Activated effector memory CD4-positive, alpha-beta T cell treated with anti-CD3 and anti-CD28 coated beads, Interleukin-2, amount 50 U/mL, for 16 hours (primary cell): ENCODE measurements around the gene PLPP7.

Source experiments
- DNase-seq: peaks from one replicate; pipeline ENCODE4 v3.0.0-alpha.2; 2020

Gene PLPP7

DNA sequence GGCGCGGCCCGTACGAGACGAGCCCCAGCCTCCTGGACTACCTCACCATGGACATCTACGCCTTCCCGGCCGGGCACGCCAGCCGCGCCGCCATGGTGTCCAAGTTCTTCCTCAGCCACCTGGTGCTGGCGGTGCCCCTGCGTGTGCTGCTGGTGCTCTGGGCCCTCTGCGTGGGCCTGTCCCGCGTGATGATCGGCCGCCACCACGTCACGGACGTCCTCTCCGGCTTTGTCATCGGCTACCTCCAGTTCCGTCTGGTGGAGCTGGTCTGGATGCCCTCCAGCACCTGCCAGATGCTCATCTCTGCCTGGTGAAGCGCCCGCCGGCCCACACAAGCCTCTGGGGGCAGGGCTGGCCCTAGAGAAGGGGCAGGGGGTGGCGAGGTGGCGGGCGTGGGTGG, 18.5 kb downstream of the PLPP7 start:
- no peak for DNase-seq

DNA sequence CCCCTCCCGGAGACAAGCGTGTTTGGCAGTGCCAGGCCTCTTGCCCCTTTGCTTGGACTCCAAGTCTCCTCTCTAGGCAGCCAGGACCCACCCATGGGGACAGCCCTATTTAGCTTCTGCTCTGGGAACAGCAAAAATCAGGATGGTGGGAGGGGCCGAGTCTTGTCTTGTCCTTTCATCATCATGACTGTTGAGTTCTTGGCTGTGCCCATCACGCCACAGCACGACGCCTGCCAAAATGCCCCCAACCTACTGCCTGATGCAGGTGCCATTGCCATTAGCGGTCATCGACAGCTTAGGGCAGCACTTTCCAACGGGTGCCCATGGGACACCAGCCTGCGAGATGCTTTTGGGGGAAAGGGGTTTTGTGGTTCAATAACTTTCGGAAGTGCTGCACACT, 18.9 kb downstream of the PLPP7 start:
- DNase-seq: no peak

DNA sequence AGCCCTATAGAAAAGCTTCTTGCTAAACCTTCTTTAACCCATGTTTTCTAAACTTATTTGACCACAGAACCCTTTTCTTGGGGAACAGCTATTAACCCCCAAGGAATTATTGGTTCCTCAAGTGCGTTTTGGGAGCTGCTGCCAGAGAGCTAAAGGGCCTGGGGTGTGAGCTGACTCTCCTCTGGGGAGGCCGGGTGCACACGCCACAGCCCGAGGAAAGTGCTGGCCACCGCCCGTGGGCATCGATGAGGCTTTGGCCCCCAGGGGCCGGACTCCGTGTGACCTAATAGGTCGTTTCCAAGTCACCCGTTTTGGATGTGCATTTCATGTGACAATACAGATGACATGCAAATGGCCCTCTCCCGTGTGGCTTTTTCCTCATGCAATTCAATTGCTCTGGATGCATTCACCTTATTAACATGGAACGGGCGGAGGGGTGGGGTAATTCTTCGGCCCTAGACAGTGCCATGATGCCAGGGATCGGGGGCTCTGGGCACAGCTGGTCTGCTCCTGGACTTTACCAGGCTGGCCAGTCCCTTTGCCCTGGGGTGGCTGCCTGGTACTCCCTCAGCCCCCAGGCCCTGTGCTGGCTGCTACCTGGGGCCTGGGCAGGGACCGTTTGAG, 19.5 kb downstream of the PLPP7 start:
- no peak for DNase-seq

DNA sequence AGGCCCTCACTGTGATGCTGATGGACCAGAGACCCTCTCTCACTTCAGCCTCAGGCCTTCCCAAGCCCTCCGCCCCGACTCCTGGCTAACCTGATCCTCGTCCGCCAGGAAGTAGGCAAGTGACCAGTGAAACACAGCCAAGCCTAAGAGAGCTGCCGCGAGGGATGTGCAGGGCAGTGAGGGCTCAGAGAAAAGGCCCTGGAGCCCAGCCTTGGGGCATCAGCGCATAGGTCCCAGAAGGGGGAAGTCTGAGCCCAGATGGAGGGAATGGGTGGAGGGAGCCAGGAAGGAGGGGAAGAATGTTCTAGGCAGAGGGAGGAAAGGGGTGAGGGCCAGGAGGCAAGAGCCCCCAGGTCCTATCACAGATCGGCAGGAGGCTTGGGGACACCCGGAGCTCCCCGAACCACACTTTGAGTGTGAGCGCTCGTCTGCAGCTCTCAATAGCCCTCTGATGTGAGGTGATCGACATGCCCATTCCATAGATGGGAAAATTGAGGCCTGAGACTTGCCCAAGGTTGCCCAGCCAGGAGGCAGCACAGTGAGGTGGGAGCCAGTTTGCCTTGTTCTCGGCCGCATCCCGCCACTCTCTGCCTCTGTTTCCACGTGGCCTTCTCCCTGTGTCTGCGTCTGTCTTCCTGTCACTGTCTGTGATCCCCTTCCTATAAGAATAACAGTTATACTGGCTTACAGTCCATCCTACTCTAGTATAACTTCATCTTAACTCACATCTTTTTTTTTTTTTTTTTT, 20.2 kb downstream of the PLPP7 start:
- DNase-seq: no peak

DNA sequence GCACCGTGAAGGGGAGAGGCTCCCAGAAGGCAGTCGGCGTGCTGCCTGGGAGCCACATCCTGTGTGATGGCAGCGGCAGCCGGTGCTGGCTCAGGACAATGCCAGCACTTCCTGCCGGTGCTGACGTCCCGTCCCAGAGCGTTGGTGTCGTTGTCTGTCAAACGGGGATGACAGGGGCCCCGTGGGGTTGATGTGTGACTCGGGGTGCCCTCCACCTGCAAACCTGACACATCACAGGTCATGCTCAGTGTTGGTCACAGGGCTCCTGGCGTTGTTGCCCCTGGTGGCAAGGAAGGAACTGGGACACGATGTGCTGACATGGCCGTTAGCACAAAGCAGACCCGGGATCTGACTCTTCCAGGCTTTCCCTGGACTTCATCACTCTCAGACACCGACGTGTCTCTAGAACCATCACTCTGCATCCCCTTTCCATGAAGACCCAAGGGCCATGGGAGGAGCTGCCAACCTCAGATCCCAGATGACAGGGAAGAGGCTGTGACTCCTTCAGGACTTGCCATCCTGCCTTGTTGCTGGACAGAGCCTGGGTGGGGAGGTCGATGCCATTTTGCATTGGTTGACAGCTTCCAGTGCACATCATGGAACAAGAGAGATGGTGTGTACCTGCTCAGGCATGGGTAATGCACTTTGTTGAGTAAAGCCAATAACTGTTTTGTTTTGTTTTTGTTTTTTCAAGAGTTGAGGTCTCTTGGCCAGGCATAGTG, 21.5 kb downstream of the PLPP7 start:
- DNase-seq: peak; percentile 82

DNA sequence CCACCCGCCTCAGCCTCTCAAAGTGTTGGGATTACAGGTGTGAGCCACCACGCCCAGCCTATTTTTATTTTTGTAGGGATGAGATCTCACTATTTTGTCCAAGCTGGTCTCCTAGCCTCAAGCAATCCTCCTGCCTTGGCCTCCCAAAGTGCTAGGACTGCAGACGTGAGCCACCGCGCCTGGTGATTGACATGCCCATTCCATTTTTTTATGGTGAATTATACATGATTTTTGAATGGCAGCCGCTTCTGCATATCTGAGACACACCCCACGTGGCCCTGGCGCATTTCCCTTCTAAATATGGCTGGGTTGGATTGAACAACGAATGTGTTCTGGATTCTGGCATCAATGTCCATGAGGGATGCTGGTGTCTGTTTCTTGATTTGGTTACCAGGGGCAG, 22.7 kb downstream of the PLPP7 start:
- DNase-seq: no peak

DNA sequence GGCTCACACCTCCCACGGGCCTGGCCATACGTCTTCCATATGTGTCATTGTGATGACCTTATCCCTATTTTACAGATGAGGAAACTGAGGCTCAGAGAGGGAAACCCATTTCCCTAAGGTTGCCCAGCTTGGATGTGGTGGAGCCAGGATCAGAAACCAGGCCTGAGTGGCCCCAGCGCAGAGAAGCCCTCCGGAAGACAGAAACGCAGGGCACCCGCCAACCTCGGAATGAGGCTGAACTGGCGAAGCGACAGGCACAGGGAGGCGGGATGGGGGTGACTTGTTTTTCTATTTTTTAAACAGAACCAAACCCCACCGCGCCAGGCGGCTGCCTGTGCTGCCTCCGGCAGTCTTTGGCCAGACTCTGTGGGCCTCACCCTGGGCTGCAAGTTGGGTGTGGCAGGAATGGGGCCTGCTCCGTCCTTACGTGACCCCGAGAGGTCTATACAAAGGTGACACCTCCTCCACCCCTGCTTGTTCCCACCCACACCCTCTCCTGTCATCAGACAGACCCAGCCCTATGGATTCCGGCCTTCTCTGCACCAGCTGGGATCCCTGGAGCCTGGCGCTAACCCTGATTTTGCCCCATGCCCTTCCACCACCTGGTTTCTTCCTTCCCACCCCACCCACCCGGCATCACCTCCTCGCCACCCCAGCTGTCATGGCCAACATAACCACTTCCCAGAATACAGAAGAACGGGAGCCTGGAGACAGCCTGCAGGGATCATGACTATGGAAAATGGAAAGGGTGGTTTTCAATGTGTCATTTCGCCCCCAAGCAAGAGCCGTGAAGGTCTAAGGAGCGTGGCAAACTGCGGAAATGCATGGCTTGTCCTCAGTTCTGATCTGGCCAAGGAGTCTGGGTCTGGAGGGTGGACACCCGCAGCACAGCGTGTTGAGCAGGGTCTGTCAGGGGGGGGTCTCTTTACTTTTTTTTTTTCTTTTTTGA, 23.6 kb downstream of the PLPP7 start:
- DNase-seq: no peak

DNA sequence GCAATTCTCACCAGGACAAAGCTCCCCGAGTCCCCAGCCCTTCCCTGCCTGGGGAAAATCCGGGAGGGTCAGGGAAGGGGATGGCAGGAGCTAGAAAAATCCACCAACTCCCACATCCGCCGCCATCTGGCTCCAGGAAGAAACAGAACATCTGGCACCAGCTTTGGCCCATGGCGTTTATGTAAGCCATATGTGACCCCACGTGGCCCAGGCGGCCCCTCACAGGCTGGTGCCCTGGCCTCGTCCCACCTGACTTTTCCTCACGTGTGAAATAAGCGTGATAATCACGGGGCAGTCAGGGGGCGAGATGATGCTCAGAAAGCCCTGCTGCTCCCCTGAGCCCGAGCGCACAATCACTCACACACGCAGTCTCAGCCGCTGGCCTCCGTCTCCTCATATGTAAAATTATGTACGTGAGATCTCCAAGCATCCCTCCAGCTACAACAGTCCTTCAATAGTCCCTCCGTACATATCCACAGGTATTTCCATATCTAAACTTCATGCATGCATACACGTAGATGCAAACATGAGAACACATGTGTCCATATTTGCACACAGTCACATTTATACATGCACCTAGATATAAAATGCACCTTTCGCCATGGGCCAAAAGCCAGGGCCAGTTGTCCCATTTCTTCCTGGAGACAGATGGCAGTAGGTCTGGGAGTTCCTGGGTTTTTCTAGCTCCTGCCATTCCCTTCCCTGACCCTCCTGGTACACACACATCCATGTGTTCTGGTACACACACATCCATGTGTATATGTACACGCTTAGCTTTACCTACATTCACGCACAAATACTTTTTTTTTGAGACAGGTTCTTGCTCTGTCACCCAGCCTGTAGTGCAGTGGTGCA, 28.9 kb downstream of the PLPP7 start:
- DNase-seq: no peak

DNA sequence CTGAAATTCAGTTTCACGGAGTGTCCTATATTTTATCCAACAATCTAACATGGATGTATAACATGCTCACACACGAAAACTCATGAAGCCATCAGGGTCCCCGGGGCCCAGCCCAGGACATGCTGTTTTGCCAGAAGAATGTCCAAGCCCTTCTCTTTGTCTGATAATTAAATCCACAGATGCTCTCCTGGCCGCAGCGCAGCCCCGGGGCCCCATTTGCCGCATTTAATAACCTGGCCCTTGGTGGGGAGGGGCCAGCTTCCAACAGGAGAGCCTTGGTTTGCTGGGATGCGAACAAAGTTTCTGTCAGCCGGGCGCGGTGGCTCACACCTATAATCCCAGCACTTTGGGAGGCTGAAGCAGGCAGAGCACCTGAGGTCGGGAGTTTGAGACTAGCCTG, 30.0 kb downstream of the PLPP7 start:
- no peak for DNase-seq

DNA sequence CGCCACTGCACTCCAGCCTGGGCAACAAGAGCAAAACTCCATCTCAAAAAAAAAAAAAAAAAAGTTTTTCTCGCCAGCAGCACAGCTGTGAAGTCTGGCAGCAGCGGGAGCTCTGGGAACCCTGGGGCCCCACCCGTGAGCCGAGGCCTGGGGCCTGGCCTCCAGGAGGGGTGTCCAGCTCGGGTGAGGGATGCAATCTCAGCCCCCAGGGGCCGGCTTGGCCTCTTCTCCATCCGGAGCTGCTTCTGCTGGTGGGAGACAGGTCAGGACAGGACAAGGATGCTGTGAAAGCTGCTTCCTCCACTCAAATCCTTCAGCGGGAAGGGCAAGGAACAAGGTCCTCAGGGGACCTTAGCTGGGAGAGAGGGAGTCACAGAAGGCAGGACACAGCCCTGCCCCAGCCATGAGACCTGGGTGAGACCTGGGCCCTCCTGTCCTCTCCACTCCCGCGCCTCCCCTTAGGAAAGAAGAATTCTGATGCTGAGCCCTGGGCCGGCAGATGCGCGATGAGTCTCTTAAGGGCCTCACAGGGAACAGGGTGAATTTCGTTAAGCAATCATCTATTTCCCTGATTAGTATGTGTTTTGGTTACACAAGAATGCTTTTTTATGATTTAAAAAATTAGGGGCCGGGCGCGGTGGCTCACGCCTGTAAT, 30.6 kb downstream of the PLPP7 start:
- DNase-seq: no peak

DNA sequence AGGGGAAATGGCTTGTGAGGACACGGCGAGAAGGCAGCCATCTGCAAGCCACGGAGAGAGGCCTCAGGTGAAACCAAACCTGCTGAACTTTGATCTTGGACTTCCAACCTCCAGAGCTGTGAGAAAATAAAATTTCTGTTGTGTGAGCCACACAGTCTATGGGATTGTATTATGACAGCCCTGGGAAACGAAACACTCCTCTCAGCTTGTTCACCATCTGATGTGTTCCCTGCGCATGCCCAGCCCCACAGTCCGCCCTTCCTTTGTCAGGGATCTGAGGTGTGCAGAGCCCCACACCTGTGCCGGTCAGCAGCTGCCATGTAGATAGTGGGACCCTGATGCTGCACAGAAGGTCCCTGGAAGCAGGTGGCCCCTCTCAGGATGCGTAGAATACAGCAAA, 34.1 kb downstream of the PLPP7 start:
- DNase-seq: no peak

DNA sequence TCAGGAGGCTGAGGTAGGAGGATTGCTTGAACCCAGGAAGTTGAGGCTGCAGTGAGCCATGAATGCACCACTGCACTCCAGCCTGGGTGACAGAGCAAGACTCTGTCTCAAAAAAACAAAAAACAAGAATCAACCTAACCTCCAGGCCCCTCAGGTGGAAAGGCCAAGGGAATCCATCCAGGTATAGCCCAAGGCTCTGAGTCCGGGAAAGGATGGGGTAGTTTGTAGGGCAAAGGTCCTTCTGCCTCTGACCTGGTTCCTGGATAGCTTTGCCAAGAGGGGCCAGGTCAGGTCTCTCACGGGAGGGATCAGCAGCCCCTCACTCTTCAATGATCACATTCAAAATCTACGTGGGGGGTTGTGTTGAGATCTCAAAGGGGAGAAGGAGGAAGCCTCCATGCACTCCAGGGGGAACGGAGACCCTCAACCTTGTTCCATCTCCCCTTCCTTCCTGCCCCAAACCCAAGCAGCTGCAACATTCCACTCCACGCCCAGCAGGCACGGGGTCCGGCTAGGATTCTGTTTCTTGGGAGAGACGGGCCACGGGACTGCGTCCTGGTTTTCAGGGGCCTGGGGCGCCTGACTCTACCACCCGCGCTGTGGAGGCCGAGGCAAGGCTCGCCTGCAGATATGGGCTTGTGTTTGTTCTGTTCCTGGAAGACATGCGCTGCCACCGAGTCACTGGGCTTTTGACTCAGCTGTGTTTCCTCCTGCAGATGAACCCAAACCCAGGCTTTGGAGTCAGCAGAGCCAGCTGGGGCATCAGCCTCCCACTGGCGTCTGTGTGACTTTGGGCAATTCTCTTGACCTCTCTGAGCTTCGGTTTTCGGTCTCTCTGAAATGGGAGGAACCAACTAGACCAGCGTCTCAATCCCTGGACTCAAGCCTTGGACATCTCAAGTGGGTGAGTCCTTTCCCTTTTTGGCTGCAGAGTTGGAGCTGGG, 35.5 kb downstream of the PLPP7 start:
- no peak for DNase-seq

DNA sequence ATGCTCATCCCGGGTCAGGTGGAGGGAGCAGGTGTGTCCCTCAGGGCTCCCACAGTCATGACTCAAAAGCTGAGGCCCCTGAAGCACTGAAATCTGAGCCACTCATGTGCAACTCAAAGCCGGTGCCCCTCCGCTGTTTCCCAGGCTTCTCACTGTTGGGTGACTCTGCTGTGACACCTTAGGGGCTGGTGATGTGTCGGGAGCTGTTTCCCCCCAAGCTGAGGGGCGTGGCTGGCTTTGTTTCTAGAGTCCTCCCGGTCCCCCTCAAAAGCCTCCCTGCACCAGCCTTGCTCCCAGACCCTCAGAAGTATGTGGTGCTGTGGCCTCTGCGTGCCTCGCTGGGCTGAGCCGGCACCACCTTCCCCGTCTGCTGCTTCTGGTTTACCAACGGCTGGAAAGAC, 39.7 kb downstream of the PLPP7 start:
- DNase-seq: no peak

DNA sequence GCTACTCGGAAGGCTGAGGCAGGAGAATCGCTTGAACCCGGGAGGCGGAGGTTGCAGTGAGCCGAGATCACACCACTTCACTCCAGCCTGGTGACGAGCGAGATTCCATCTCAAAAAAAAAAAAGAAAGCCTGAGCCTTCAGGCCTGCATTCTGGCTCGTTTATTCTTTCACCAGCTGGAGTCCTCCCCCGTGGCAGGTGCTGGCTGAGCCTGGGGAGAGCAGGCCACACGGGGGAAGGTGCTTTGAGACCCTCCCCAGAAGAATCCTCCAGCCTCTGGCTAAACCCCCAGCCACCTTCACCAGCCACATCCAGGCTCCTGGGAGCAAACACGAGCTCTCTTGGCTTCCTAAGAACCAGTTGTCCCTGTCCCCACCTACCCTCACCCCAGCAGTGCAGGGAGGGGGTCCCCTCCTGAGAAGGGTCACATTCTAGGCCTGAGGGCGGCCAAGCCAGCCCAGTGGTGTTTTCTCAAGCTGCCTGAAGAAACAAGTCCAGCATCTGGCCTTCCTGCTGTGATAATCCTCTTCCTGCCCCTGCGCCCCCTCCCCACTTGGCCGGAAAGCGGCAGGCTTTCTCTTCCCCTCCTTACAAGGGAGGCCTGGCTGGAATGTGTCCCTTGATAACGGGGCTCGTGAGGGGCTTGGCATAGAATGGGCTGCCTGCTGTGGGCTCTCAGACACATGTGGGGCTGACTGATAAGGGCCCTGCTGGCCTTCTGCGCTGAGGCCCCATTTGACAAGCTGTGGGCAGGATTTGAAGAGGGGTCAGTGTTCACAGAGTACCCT, 41.5 kb downstream of the PLPP7 start:
- DNase-seq: peak; percentile 28

DNA sequence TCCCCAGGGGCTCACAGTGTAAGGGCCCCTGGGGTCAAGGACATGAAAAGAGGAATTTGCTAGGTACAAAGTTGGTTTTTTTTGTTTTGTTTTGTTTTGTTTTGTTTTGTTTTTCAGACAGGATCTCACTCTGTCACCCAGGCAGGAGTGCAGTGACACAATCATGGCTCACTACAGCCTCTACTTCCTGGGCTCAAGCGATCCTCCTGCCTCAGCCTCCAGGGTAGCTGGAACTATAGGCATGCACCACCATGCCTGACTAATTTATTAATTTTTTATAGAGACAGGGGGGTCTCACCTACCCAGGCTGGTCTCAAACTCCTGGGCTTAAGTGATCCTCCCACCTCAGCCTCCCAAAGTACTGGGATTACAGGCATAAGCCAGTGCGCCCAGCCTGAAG, 42.5 kb downstream of the PLPP7 start:
- peak; percentile 28 for DNase-seq

DNA sequence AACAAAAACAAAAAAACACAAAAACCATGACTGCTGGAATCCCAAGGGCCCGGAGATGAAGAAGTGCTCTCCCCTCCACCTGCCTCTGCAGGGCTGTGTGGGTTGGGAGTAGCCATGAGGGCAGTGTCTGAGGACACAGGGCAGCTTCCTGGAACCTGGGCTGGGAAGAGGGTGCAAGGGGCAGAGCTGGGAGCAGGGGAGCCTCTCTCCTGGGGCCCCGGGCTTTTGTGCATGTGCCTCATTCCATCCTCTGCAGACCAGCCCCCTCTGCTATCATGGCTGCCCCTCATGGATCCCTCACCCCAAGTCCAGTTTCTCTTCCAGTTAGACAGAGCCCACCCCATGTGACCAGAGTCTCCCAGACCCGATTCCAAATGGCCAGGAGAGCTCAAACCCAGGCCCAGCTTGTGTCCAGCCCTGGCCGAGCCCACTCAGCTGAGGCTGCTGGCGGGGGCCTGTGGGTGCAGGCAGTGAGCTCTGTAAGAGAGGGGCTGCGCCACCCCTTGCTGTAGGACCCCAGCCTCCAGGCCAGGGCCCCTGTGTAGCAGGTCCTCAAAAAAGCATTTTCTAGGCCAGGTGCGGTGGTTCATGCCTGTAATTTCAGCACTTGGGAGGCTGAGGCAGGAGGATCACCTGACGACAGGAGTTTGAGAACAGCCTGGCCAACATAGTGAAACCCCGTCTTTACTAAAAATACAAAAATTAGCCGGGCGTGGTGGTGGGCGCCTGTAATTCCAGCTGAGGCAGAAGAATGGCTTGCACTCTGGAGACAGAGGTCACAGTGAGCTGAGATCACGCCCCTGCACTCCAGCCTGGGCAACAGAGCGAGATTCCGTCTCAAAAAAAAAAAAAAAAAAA, 44.5 kb downstream of the PLPP7 start:
- DNase-seq: peak; percentile 59

DNA sequence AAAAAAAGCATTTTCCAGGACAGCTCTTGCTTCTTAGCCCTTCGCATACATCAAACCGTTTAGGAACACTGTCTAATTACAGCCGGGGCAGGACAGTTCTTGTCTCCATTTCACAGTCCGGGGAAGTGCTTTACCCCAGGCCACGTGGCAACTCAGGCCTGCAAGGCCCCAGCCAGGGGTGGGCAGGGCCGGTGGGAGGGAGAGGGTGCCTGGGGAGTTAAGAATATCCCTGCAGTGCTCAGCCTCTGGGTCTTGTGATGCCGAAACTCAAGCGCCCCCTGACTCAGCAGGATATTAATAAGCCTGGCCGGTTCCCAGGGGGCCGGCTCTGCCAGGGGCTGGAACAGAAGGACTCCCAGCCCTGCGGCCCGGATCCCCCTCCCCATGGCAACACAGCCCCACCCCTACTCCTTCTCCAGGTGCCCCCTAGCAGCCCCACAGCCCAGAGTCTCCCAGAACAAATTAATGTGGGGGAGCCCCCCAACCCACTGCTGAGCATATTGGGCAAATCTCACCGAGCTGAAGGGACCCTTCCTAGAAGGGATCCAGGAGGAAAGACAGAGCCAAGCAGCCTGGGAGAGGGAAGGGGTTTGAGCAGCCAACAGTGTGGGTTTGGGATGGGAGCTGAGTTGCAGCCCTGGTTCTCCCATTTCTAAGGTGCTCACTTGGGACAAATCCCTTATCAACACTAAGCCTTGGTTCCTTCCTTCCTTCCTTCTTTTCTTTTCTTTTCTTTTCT, 45.3 kb downstream of the PLPP7 start:
- peak; percentile 39 for DNase-seq

DNA sequence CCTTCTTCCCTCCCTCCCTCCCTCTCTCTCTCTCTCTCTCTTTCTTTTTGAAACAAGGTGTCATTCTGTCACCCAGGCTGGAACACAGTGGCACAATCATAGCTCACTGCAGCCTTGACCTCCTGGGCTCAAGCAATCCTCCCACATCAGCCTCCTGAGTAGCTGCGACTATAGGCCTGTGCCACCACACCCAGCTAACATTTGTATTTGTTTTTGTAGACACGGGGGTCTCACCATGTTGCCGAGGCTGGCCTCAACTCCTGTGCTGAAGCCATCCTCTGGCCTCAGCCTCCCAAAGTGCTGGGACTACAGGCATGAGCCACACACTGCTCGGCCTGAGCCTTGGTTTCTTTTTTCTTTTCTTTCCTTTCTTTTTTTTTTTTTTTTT, 45.8 kb downstream of the PLPP7 start:
- peak; percentile 53 for DNase-seq
